A204.1 (cell line): Measurements from ENCODE around the gene ZNF490.
"Not testable (repeated sequence)": the region's sequence is repeated elsewhere in the genome, so short reads cannot be mapped to it uniquely, and the experiment has no call there.

Experiments used
- FAIRE-seq: peaks from 2 replicates; lab custom pipeline; 2012; peaks lifted over from hg19 to GRCh38; lab: Jason Lieb, UNC

ZNF490 gene

DNA sequence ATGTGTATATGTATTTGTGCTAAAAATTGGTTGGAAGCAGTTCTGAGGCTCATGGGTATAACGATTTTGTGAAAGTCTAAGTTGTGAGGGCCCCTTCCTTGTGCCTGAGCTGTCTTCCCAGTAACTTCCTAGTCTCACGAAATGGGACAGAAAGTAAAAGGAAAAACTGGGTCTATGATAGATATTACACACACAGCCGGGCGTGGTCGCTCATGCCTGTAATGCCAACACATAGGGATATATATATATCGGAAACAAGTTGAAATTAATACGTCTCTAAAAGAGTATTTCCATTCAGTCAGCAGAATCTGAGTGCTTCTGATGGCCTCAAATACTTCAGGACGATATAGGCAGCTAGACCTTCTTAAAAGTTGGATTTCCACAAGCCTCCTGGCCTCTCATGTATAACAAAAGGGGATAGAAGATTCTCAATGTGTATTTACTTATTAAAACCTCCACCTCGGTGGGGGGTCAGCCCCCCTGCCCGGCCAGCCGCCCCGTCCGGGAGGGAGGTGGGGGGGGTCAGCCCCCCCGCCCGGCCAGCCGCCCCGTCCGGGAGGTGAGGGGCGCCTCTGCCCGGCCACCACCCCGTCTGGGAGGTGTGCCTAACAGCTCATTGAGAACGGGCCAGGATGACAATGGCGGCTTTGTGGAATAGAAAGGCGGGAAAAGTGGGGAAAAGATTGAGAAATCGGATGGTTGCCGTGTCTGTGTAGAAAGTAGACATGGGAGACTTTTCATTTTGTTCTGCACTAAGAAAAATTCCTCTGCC, 10.8 kb upstream of the ZNF490 start:
- not testable (repeated sequence) for FAIRE-seq

GRCh38 chr19:12617646-12618045, 7.0 kb upstream of the ZNF490 start:
- FAIRE-seq, result no peak

GRCh38 chr19:12611361-12611699, 717 bp upstream of the ZNF490 start:
- FAIRE-seq, result peak; percentile 48

GRCh38 chr19:12607631-12608030, 3.0 kb downstream of the ZNF490 start:
- no peak for FAIRE-seq

GRCh38 chr19:12606796-12607195, 3.8 kb downstream of the ZNF490 start:
- FAIRE-seq, result no peak

GRCh38 chr19:12603714-12604113, 6.9 kb downstream of the ZNF490 start:
- FAIRE-seq, result no peak

DNA sequence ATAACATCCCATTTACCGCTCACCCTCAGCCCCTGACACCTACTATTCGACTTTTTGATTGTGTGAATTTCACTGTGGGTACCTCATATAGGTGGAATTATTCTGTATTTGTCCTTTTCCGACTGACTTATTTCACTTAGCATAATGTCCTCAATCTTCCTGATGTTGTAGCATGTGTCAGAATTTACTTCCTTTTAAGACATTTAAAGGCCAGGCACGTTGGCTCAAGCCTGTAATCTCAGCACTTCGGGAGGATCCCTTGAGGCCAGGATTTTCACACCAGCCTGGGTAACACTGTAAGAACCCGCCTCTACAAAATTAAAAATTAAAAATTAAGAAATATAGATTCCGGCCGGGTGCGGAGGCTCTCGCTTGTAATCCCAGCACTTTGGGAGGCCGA, 13.0 kb downstream of the ZNF490 start:
- FAIRE-seq, result no peak

GRCh38 chr19:12596927-12597548, 13.6 kb downstream of the ZNF490 start:
- FAIRE-seq, result no peak

GRCh38 chr19:12596485-12596884, 14.1 kb downstream of the ZNF490 start:
- no peak for FAIRE-seq

DNA sequence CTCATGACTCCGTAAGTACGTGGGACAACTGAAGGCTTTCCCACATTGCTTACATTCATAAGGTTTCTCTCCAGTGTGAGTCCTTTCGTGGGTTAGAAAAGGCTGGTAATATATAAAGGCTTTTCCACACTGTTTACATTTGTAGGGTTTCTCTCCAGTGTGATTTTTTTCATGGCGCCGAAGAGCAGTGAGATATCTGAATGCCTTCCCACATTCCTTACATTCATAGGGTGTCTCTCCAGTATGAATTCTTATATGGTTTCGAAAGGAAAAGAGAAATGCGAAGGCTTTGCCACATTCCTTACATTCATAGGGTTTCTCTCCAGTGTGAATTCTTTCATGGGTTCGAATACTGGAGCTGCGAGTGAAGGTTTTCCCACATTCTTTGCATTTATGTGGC, 29.5 kb downstream of the ZNF490 start:
- no peak for FAIRE-seq

DNA sequence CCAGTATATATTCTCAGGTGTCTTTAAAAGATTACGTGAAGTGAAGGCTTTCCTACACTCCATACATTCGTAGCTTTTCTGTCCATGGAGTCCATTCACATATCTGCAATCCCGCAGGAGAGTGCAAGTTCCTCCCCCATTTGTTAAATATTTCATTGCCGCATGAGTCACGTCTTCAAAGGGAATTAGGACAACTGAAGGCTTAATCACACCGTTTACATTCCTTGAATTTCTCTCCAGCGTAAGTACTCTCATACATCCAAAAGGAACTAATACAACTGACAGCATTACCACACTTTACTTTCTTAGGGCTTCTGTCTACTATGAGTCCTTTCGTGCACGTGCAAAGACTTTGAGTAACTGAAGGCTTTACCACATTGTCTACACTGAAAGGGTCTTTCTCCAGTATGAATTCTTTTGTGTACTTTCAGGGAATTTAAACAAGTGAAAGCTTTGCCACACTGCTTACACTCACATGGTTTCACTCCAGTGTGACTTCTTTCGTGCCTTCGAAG, 30.4 kb downstream of the ZNF490 start:
- FAIRE-seq, result no peak

DNA sequence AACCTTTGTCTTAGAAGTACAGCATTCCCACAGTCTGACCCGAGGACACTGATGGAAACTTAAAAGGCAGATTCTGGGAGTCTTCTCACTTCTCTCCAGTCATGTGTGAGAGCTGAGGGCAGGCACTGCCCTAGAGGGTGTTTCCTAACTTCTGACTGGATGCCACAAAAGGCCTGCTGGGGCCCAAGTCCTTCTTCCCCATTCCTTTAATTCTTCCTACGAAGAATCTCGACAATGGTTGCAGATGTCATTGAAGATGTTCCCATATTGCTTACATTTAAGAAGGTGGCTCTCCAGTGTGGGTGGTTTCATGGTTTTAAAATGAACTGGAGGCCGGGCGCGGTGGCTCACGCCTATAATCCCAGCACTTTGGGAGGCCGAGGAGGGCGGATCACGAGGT, 32.0 kb downstream of the ZNF490 start:
- no peak for FAIRE-seq

- FAIRE-seq, result no peak
Observed at GRCh38 chr19:12574036-12574435, 36.6 kb downstream of the ZNF490 start.

- no peak for FAIRE-seq
Observed at GRCh38 chr19:12567951-12568350, 42.7 kb downstream of the ZNF490 start.

DNA sequence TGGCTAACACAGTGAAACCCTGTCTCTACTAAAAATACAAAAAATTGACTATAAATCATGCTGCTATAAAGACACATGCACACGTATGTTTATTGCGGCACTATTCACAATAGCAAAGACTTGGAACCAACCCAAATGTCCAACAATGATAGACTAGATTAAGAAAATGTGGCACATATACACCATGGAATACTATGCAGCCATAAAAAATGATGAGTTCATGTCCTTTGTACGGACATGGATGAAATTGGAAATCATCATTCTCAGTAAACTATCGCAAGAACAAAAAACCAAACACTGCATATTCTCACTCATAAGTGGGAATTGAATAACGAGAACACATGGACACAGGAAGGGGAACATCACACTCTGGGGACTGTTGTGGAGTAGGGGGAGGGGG, 44.2 kb downstream of the ZNF490 start:
- FAIRE-seq, result not testable (repeated sequence)

DNA sequence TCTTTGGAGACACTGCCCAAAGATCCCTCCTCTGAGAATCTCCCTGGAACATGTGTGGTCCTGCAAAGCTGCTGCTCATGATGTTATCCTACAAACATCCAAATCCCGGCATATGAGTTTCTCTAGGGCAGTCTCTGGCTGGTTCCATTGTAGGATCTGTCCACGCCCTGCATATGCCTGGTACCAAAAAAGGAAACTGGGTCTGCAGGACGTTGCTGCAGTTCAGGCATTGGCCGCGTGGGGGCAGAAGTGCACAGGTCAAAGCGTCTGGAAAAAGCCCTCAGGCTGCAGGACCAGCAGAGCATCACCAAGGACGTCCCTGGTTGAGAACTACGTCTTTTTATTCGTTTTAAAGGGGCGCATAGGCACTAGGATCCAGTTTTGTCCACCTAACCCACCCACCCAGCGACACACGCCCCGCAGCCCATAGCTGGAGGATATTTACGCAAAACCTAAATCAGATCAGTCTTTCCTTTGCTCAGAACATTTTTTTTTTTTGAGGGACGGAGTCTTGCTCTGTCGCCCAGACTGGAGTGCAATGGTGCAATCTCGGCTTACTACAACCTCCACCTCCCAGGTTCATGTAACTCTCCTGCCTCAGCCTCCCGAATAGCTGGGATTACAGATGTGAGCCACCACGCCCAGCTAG, 46.5 kb downstream of the ZNF490 start:
- FAIRE-seq, result peak; percentile 96

GRCh38 chr19:12555456-12555930, 55.1 kb downstream of the ZNF490 start:
- FAIRE-seq, result no peak

- FAIRE-seq, result peak; percentile 97
Observed at GRCh38 chr19:12551060-12551832, 59.4 kb downstream of the ZNF490 start, which contains the start of gene ZNF564. Gene ZNF564 (minus strand): TSS chr19:12551482. CDS start chr19:12551332, 150 bp downstream.

DNA sequence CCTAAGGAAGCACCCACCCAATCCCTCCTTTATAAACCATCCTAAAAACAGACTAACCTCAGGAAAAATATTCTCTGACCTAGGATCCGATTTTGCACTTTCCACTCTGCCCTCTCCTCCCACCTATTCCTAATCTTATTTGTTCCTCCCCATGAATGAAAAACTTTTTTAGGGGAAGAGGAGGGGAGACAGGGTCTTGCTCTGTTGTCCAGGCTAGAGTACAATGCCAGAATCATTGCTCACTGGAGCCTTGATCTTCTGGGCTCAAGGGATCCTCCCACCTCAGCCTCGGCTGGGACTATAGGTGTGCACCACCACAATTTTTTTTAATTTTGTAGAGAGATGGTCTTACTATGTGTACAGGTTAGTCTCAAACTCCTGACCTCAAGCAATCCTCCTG, 63.7 kb downstream of the ZNF490 start:
- no peak for FAIRE-seq

- FAIRE-seq, result no peak
Observed at GRCh38 chr19:12546068-12546467, 64.5 kb downstream of the ZNF490 start.

DNA sequence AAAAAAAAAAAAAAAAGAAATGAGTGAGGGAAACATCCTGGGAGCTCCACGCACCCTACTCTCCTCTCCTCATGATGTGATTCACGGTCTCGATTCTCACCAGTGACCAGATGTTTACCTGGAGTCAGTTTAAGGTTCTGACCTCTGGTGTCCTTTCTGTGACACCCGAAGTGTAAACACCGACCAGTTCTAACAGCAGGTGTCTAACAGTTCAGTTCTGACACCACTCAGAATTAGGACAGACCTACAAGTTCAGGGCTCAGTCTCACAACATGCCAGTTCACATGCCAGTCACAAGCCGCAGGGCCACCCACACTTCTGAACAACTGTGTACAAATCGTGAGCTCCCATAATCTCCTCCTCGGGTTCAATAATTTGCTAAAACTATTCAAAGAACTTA, 65.3 kb downstream of the ZNF490 start:
- no peak for FAIRE-seq

GRCh38 chr19:12544401-12544876, 66.2 kb downstream of the ZNF490 start:
- FAIRE-seq, result no peak
